Epithelial cell of proximal tubule (primary cell): ENCODE measurements around the gene ASTN2. TPM values are rescaled to one million over a fixed set of nuclear protein-coding genes. Genes with fewer than 3 reads are reported as not detected.

Experiments used
- DNase-seq: peaks from one replicate; pipeline ENCODE4 v3.0.0-alpha.2; 2011; ENCODE audit warnings: low read depth
- H3K4me3 ChIP-seq: 2 replicates; pipeline ENCODE4 v1.5.1; 2011; ENCODE audit warnings: low read depth, mild to moderate bottlenecking, low read length
- CTCF ChIP-seq: conservative IDR thresholded peaks from 2 replicates; pipeline ENCODE4 v1.5.1; 2012; ENCODE audit warnings: low read depth, mild to moderate bottlenecking, low read length
- total RNA-seq: library from RNA; depleted of rRNA; stranded (reverse); fragments of >200 nt; gene quantifications from 2 replicates; pipeline ENCODE4 v1.2.3, GENCODE V29; 2015

The ASTN2 gene
- total RNA-seq, 1 donor from 2014 or later, result 4.4 TPM

GRCh38 chr9:116813031-116813300, 601.9 kb downstream of the ASTN2 start:
- H3K4me3 ChIP-seq, result no peak overlapping the region
- DNase-seq, result no peak
- no peak for TF ChIP-seq CTCF

- no peak overlapping the region for H3K4me3 ChIP-seq
- DNase-seq, result no peak
- no peak for TF ChIP-seq CTCF
Observed at GRCh38 chr9:116812231-116813030, 602.4 kb downstream of the ASTN2 start.

- TF ChIP-seq CTCF, result no peak
- no peak overlapping the region for H3K4me3 ChIP-seq
- no peak for DNase-seq
Observed at GRCh38 chr9:116809656-116810055, 605.2 kb downstream of the ASTN2 start.

GRCh38 chr9:116806075-116806474, 608.8 kb downstream of the ASTN2 start:
- no peak overlapping the region for H3K4me3 ChIP-seq
- no peak for TF ChIP-seq CTCF
- DNase-seq, result no peak

GRCh38 chr9:116800885-116801284, 614.0 kb downstream of the ASTN2 start:
- TF ChIP-seq CTCF, result no peak
- no peak overlapping the region for H3K4me3 ChIP-seq
- DNase-seq, result no peak

- no peak overlapping the region for H3K4me3 ChIP-seq
- DNase-seq, result no peak
- TF ChIP-seq CTCF, result no peak
Observed at GRCh38 chr9:116800074-116800473, 614.8 kb downstream of the ASTN2 start.

- DNase-seq, result no peak
- TF ChIP-seq CTCF, result no peak
- H3K4me3 ChIP-seq, result no peak overlapping the region
Observed at GRCh38 chr9:116798521-116798920, 616.3 kb downstream of the ASTN2 start.
